Right lobe of liver (tissue), 4 donors: ENCODE data around the gene DDX20.

ENCODE experiments used
- POLR2A ChIP-seq: fragments of 450-650 bp; IDR thresholded peaks from one replicate; pipeline ENCODE4 v1.6.1; 2017; ENCODE audit warnings: antibody characterized with exemption, mild to moderate bottlenecking
- TF ChIP-seq, protein P1 (sequence below), 4 donors: fragments of 200-600 bp in 3 of 4; fragments of 450-650 bp in 1 of 4; IDR thresholded peaks; one replicate each; pipeline versions ENCODE4 v1.5.1 to v1.8.0; 2016 to 2022; ENCODE audit warnings: antibody characterized with exemption in 4 of 4, mild to moderate bottlenecking in 2 of 4
- donor health status: DM: no; HTN: no; CAD: no.
- donor health status: DM: no; HTN: no; CAD: no.
- donor health status: DM: no; HTN: yes; CAD: no.

DNA sequence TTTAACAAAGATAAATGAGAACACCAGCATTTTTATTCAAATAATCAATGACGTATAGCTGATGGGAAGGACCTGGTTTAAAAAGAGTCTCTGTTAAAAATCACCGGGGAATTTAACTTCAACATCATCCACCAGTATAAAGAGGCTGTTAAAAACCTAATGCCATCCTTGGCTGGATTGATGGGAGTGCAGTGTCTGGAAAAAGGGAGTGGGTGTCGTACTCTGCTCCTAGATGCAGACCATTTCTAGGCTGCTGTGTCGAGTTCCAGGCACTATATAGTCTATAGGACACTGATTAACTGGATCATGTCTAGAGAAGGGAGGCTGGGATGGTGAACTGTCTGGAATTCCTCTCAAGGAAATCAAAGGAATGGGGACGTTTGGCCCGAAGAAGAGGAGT, 36.1 kb downstream of the DDX20 start:
- TF ChIP-seq, protein P1, sequence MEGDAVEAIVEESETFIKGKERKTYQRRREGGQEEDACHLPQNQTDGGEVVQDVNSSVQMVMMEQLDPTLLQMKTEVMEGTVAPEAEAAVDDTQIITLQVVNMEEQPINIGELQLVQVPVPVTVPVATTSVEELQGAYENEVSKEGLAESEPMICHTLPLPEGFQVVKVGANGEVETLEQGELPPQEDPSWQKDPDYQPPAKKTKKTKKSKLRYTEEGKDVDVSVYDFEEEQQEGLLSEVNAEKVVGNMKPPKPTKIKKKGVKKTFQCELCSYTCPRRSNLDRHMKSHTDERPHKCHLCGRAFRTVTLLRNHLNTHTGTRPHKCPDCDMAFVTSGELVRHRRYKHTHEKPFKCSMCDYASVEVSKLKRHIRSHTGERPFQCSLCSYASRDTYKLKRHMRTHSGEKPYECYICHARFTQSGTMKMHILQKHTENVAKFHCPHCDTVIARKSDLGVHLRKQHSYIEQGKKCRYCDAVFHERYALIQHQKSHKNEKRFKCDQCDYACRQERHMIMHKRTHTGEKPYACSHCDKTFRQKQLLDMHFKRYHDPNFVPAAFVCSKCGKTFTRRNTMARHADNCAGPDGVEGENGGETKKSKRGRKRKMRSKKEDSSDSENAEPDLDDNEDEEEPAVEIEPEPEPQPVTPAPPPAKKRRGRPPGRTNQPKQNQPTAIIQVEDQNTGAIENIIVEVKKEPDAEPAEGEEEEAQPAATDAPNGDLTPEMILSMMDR (IDR thresholded peaks at IDR 0.05) = no peak
- no peak for TF ChIP-seq POLR2A
